GM12801 (cell line): ENCODE results near the gene EFS.

Experiments used
- TF ChIP-seq, protein P1 (sequence below): IDR thresholded peaks from one replicate; pipeline ENCODE4 v1.5.1; 2011; ENCODE audit warnings: control low read depth; ENCODE audit not compliant: insufficient read length; ENCODE audit errors: extremely low read depth

The EFS gene

DNA sequence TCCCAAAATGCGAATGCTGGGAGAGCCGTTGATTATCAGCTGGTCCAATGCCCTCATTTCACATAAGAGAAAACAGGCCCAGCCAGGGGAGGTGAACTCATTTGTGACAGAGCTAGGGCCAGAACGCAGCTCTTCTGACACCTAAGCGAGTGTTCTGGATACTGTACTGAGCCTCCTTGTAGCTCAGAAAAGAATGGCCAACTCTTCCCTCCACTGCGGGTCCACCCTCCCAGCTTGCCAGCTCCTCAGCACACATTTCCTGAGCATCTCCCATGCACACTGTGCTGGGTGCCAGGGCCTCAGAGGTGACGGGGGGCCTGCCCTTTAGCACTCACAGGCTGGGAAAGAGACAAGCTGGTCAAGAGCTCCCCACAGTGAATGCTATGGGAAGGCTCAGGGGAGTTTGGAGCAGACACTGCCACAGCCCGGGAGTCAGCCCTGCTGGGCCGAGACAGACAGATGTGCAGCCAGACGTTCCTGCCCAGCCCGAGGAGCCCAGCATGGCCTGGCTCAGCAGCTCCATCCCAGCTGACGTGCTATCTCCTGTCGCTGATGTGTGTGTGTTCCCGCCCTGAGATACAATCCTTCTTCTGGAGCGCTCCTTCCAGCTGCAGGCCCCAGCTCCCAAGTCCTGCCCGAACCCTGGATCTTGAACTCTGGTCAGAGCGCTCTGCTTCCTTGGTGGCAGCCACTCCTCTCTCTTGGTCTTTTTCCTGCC is 15.4 kb upstream of the EFS start:
- TF ChIP-seq, protein P1, sequence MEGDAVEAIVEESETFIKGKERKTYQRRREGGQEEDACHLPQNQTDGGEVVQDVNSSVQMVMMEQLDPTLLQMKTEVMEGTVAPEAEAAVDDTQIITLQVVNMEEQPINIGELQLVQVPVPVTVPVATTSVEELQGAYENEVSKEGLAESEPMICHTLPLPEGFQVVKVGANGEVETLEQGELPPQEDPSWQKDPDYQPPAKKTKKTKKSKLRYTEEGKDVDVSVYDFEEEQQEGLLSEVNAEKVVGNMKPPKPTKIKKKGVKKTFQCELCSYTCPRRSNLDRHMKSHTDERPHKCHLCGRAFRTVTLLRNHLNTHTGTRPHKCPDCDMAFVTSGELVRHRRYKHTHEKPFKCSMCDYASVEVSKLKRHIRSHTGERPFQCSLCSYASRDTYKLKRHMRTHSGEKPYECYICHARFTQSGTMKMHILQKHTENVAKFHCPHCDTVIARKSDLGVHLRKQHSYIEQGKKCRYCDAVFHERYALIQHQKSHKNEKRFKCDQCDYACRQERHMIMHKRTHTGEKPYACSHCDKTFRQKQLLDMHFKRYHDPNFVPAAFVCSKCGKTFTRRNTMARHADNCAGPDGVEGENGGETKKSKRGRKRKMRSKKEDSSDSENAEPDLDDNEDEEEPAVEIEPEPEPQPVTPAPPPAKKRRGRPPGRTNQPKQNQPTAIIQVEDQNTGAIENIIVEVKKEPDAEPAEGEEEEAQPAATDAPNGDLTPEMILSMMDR: no peak

DNA sequence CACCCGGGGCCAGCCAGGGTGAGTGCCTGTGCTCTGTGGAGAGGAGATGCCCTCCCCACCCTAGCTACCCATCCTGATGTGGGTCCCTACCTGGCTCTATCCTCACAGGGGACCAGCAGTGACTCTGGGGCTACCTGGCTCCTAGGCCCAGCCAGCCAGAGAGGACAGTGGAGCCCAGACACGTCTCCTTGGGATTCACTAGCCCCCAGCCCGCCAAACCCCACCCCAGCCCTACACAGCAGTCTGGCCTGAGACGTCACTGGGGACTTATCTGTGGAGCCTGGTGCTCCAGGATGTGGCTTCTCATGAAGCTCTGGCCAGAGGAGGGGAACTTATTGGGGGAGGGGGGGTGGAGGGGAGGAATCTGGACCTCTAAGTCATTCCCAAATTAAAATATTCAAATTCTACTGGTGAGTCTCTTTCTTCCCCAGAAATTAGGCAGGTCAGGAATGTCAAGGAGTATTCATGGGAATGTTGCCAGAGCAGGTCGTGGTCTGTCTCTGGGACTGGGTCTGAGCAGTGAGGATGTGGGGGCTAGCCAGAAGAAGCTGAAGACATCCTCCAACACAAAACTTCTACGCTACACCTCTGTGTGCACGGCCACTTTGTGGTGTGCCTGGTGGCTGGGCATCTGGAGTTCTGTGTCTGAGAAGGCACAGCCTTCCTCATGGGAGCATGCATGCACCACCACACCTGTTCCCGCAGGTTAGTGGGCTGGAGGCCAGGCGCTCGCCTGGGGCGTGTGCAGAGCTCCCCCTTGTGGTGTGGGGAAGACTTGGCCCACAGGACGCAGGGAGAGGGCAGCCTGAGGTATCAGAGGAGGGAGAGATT is 14.6 kb upstream of the EFS start:
- TF ChIP-seq, protein P1: no peak

DNA sequence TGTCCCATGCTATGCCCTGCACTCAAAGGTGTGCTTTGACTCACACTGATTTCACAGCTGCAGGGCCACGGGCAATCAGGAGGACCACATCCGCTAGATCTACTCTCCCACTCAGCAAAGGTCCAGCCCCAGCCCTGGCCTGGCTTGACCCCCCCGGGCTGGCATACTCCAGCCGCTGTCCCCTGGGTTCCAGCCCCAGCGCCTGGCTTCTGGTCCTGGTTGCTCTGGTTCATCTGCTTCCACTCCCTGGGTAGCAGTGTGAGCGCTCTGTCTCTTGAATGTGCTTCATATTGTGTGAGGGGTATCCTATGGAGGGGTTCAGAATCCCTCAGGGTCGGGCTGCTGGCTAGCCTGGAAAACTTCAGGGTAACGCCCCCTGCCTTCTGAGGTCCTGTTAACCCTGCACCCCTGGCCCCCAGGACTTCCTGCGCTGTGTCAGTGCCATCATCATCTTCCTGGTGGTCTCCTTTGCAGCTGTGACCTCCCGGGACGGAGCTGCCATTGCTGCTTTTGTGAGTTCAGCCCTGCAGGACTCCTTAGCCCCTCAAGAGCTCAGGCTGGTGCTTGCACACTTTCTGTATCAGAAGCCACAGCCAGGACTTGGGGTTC is 13.7 kb upstream of the EFS start:
- TF ChIP-seq, protein P1: no peak

DNA sequence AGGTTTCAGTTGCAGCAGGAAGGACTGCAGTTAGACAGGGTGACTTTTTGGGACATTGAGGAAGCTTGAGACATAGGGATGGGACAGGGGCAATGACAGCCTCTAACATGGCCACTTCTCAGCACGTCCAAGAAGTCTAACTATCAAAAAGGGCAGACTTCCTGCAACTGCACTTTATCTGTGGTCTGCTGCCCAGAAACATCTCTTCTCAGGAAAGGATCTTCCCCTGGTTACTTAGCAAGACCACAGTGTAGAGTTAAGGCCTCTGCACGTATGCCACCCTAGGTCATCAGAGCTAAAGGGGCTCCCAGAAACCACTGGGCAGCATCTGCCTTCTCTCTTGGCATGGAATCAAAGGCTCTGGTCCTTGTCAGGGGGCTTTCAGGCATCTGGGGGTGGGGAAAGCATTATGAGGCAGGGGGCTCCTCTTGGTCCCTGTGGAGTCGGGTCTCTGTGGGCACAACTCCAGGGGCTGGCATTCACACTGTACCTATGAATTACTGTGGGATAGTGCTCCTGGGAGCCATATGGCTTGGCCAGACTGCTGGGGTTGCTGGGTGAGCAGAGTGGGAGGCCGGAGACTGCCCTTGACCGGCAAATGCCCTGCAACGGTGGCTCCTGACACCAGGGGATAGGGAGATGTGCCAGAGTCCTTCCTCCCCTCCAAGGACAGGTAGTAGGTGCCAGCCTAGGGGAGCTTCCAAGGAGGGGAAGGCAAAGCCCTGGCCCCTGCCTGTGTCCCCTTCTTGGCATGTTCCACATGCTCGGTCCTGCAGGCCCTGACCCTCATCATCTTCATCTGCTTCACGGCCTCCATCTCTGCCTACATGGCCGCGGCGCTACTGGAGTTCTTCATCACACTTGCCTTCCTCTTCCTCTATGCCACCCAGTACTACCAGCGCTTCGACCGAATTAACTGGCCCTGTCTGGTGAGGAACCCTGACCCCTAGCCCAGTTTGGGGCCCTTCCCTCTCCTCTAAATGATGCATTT is 12.9 kb upstream of the EFS start:
- TF ChIP-seq, protein P1: no peak

DNA sequence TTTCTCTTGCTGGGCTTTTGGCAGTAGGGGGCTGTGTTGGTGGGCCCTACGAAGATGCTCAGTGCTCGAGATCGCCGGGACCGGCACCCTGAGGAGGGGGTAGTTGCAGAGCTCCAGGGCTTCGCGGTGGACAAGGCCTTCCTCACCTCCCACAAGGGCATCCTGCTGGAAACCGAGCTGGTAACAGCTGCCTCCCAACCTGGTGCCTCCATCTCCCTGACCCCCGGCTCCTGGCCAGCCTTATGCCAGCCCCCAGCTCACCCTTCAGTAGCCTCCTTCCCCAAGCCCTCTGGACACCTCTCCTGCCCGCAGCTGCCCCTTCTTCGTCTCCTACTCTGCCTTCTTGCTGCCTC is 12.2 kb upstream of the EFS start:
- TF ChIP-seq, protein P1: no peak

DNA sequence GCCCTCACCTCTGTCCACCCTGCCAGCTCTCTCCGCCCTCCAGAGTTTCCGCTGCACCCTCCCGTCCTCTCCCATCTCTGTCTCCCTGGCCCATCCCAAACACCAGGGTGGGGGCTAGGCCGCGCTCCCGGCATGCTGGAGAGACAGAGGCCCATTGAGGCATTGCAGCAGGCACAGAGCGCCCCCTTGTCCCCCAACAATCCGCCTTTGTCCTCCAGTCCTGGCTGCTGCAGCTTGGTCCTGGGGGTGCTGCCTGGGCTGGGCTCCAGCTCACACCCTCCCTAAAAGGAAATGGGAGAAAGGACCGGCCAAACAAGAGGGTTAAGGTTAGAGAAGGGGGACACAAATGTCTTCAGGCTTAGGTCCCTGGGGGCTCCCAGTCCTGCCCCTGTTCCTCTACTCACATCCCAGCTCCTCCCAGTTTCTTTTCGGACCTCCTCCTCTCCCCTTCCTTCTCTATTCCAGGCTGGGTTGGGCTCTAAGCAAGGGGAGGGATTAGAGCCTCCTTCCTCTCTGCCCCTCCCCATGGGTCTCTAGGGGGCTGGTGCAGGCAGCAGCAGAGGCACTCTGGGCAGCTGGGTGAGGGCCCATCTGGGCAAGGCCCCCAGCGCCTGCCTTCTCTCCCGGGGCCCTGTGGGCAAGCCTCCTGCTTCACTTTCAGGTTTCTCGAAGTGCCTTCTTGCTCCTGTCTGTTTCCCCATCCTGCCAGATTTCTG is 11.7 kb upstream of the EFS start, which contains the start of gene CMTM5:
CMTM5 (plus strand) TSS at position 565 of the 716 bp plus-strand sequence. CDS start 206 bp downstream, outside the sequence.
- TF ChIP-seq, protein P1: no peak
